Ishikawa (cell line): ENCODE data around the gene IL37.

Experiments
- CEBPB ChIP-seq: IDR thresholded peaks from 2 replicates; pipeline ENCODE4 v1.6.1; 2012
- TAF1 ChIP-seq: IDR thresholded peaks from 2 replicates; pipeline ENCODE4 v1.6.1; 2012; ENCODE audit warnings: low read depth, mild to moderate bottlenecking
- TCF12 ChIP-seq: IDR thresholded peaks from 2 replicates; pipeline ENCODE4 v1.6.1; 2012; ENCODE audit warnings: low read depth

DNA sequence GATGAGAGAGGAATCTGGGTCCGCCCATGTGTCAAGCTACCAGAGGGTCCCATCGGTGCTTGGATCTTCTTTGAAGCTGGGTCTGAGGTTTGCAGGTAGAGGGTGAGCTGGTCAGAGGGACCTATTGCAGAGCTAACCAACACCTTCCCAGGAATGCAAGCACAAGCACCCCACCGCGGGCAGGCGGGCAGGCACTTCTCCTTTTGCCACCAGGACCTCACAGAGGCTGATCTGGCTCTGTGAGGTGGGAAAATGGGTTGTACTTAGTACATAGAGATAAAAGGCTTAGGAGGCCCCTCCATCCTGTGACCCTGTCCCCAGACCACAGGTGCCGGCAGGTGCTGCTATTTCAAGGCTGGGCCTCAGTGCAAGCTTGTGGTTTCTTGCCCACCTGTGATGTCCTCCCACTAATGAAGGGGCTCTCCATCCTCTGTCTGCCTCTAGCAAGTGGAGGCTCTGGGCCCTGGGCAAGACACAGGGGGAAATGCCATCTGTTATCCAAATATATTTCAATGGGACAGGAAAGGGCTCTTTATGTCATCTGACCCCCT, 31.4 kb upstream of the IL37 start:
- TF ChIP-seq CEBPB (no peak), TAF1 (no peak), TCF12 (no peak)
